ENCODE data around the gene LMO1. TPM values are rescaled to one million over a fixed set of nuclear protein-coding genes. Genes with fewer than 3 reads are reported as not detected.

LMO1 gene
- total and polyA plus RNA-seq, 4 donors: not detected

DNA sequence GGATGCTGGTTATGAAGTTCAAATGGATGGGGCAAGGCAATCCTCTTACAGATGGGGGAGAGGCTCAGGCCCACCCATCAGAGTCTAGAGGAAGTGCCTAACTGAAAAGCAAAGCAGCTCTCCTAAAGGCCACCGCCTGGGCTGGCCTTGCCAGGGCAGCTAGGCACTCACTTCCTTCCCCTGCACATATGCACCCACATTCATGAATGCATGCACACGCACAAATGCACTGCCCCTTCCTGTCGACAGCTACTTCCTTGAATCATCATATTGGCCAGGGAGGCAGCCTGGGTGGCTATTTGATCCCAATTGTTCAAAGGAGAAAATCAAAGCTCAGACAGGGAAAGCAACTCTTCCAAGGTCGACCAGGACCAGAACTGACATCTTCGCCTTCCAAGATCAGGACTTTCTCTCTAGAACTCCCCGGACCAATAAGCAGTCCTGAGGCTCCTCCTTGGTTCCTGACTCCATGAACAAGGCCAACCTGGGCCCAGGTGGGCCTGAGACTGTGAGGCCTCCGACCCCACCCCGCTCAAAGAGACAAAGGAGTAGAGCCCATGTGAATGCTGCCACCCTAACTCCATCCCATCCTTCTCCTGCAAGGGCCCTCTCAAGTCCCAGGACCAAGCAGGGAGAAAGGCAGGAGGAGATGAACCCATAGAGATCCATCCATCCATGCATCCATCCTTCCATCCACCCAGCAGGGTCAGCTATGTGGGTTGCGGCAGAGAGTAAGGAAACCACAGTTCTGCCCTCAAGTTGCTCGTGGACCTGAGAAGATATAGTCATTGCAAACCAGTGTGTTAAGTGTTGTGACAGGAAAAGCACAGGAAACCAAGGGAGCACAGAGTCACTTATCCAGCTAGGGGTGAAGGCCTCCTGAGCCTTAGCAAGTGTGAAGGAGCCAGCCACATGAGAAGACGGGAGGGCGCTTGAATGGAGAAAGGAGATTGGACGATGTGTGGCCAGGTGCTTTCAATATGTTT, 35.4 kb upstream of the LMO1 start:
- no peaks in the 10 kb centered on the region for H3K36me3 ChIP-seq (ENCODE audit: control insufficient read depth in 1 of 2, insufficient read depth in 2 of 2, low read length in 1 of 2)
- DNase-seq (peak in 1 of 2 donors; percentile 61), ATAC-seq (ENCODE audit: low FRiP score) (no peak)
- WGBS, 2 donors: 87 to 90% methylated on average over 13 of the region's 13 CpGs
- peaks cover 3% of the 10 kb centered on the region for H3K9me3 ChIP-seq (ENCODE audit: control insufficient read depth, low read length)
- no peaks in the 10 kb centered on the region for H3K4me1 ChIP-seq (ENCODE audit: control insufficient read depth in 1 of 2, insufficient read depth in 2 of 2, low read length in 2 of 2)
- H3K27me3 ChIP-seq (ENCODE audit: control insufficient read depth in 1 of 2, insufficient read depth in 2 of 2, low read length in 1 of 2): no peaks in the 10 kb centered on the region
- H3K4me3 ChIP-seq (ENCODE audit: low read length in 2 of 2): no peak overlapping the region
- no peak overlapping the region for H3K27ac ChIP-seq (ENCODE audit: low read depth in 1 of 2, low read length in 2 of 2)
- intact Hi-C loops (cut with DNase I): no loop called here

DNA sequence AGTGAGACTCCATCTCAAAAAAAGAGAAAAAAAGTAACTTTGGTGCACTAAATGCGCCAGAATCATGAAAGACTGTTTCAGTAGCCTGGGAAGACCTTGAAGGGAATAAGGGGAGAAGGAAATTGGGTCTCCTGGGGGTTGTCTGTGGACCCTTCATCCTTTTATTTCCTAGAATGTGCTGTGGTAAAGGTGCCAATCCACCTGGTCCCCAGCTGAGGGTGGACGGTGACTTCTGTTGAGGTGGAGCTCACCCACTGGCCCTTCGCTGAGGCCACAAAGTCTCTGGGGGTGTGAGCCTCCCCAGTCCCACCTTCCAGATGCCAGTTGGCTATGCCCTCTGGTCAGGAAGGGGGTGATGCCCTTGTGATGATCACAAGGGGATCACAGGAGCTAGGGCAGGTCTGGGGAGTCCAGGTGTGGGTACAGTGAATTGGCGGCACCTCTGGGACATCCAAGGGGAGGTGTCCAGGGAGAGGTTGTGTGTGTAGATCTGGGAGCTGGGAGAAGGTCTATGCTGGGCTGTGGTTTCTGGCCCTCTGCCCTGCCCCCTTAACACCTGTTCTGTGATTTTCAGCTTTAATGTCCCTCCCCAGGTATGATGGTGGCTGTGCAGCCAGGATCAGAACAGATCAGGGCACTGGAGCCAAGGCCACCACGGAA, 34.2 kb upstream of the LMO1 start:
- peak in 1 of 2 donors; percentile 25 for DNase-seq
- no peak for ATAC-seq (ENCODE audit: low FRiP score)
- 92 to 94% methylated on average over 5 of the region's 5 CpGs for WGBS, 2 donors
- Histone ChIP-seq H3K27ac (ENCODE audit: low read depth in 1 of 2, low read length in 2 of 2) (no peak overlapping the region), H3K4me1 (ENCODE audit: control insufficient read depth in 1 of 2, insufficient read depth in 2 of 2, low read length in 2 of 2) (no peaks in the 10 kb centered on the region), H3K9me3 (ENCODE audit: control insufficient read depth, low read length) (peaks cover 3% of the 10 kb centered on the region), H3K36me3 (ENCODE audit: control insufficient read depth in 1 of 2, insufficient read depth in 2 of 2, low read length in 1 of 2) (no peaks in the 10 kb centered on the region), H3K27me3 (ENCODE audit: control insufficient read depth in 1 of 2, insufficient read depth in 2 of 2, low read length in 1 of 2) (no peaks in the 10 kb centered on the region), H3K4me3 (ENCODE audit: low read length in 2 of 2) (no peak overlapping the region)
- intact Hi-C loops (cut with DNase I): no loop called here

- Histone ChIP-seq H3K9me3 (ENCODE audit: control insufficient read depth, low read length) (peaks cover 2% of the 10 kb centered on the region), H3K27ac (ENCODE audit: low read depth in 1 of 2, low read length in 2 of 2) (no peak overlapping the region), H3K36me3 (ENCODE audit: control insufficient read depth in 1 of 2, insufficient read depth in 2 of 2, low read length in 1 of 2) (no peaks in the 10 kb centered on the region), H3K27me3 (ENCODE audit: control insufficient read depth in 1 of 2, insufficient read depth in 2 of 2, low read length in 1 of 2) (no peaks in the 10 kb centered on the region), H3K4me3 (ENCODE audit: low read length in 2 of 2) (no peak overlapping the region), H3K4me1 (ENCODE audit: control insufficient read depth in 1 of 2, insufficient read depth in 2 of 2, low read length in 2 of 2) (no peaks in the 10 kb centered on the region)
- 69 to 84% methylated on average over 5 of the region's 5 CpGs for whole genome bisulfite sequencing, 2 donors
- ATAC-seq (ENCODE audit: low FRiP score) (no peak), DNase-seq (peak in 1 of 2 donors; percentile 60)
- intact Hi-C loops (cut with DNase I): no loop called here
Measured at GRCh38 chr11:8296872-8297271, 33.2 kb upstream of the LMO1 start.

DNA sequence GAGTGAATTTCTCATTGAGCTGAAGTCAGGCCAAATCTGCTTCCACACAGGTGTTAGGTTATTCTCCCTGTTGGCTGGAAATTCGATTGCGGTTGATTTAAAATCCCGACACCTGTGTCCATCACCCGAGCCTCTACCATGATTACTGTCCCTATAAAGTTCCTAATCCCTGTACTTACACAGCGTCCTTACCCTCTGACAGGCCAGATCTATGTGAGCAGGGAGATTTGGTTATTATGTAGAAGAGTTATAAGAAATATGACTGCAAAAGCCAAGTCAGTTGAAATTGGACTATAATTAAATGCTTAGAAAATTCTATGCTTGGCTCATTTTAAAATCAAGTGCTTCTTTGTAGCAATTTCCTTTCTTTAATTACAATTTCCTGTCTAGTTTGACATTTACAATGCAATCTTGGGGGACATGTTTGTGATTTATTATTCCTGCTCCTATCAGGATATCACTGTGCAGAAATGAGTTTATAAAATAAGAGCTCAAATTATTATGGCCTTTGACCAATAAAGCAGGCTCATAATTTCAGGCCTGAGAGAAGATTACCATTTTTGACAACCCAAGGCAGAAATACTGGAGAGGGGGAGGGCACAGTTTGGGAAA, 32.5 kb upstream of the LMO1 start:
- no peaks in the 10 kb centered on the region for H3K9me3 ChIP-seq (ENCODE audit: control insufficient read depth, low read length)
- intact Hi-C loops (cut with DNase I): no loop called here
- no peaks in the 10 kb centered on the region for H3K27me3 ChIP-seq (ENCODE audit: control insufficient read depth in 1 of 2, insufficient read depth in 2 of 2, low read length in 1 of 2)
- H3K4me1 ChIP-seq (ENCODE audit: control insufficient read depth in 1 of 2, insufficient read depth in 2 of 2, low read length in 2 of 2): no peaks in the 10 kb centered on the region
- H3K36me3 ChIP-seq (ENCODE audit: control insufficient read depth in 1 of 2, insufficient read depth in 2 of 2, low read length in 1 of 2): no peaks in the 10 kb centered on the region
- no peak overlapping the region for H3K4me3 ChIP-seq (ENCODE audit: low read length in 2 of 2)
- no peak overlapping the region for H3K27ac ChIP-seq (ENCODE audit: low read depth in 1 of 2, low read length in 2 of 2)
- whole genome bisulfite sequencing, 2 donors: 82 to 84% methylated on average over 5 of the region's 5 CpGs
- ATAC-seq (ENCODE audit: low FRiP score) (no peak), DNase-seq (no peak)

DNA sequence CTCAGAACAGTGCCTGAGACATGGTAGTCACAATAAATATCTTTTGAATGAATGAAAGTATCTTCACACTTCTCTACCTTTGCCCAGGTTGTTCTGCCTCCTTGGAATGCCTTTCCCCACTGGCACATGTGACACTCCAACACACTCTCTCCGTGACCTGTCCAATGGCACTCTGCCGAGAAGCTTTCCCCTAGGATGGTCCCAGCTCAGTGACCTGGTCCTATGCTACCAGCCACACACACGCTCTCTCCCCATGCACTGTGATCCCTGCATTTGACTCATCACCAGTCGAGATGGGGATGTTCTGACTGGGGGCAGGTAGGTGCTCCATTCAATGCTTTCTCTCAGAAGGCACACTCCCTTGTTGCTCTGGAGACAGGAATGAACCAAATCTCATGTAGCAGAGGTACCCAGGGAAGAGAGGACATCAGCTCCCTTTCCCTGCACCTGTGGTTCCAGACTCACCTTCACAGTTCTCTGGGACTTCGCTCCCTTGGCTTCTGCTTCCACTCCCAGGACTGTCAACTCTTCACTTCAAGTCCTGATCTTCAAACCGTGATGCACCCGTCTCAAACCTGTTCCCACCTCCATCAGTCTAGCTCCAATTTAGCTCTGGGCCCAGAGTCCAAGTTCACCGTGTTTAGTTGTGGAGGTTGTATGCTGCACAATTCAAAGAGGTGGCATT, 30.7 kb upstream of the LMO1 start:
- ATAC-seq (ENCODE audit: low FRiP score): no peak
- no peaks in the 10 kb centered on the region for H3K27me3 ChIP-seq (ENCODE audit: control insufficient read depth in 1 of 2, insufficient read depth in 2 of 2, low read length in 1 of 2)
- H3K4me3 ChIP-seq (ENCODE audit: low read length in 2 of 2): no peak overlapping the region
- peak in 1 of 2 donors; percentile 11 for DNase-seq
- H3K4me1 ChIP-seq (ENCODE audit: control insufficient read depth in 1 of 2, insufficient read depth in 2 of 2, low read length in 2 of 2): no peaks in the 10 kb centered on the region
- 84 to 87% methylated on average over 8 of the region's 8 CpGs for WGBS, 2 donors
- no peaks in the 10 kb centered on the region for H3K36me3 ChIP-seq (ENCODE audit: control insufficient read depth in 1 of 2, insufficient read depth in 2 of 2, low read length in 1 of 2)
- intact Hi-C loops (cut with DNase I): no loop called here
- H3K27ac ChIP-seq (ENCODE audit: low read depth in 1 of 2, low read length in 2 of 2): no peak overlapping the region
- H3K9me3 ChIP-seq (ENCODE audit: control insufficient read depth, low read length): no peaks in the 10 kb centered on the region

DNA sequence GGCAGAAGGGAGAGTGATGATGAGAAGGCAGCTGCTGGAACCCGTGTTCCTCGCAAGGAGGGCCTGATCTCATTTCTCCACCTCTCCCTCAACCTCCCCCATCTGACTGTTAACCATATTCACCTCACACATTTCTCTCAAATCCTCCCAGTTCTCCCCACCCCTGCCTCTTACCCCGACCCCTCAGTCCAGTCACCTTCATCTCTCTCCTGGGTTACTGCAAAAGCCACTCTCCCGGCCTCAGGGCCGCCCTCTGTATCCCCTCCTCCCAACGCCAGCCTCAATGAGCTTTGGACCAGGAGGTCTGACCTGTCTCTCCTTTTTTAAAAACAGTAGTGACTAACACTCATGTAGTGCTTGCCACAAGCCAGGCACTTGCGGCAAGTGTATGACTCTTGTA, 29.5 kb upstream of the LMO1 start:
- H3K4me1 ChIP-seq (ENCODE audit: control insufficient read depth in 1 of 2, insufficient read depth in 2 of 2, low read length in 2 of 2): no peaks in the 10 kb centered on the region
- H3K4me3 ChIP-seq (ENCODE audit: low read length in 2 of 2): no peak overlapping the region
- H3K36me3 ChIP-seq (ENCODE audit: control insufficient read depth in 1 of 2, insufficient read depth in 2 of 2, low read length in 1 of 2): no peaks in the 10 kb centered on the region
- ATAC-seq (ENCODE audit: low FRiP score) (no peak), DNase-seq (peak in 1 of 2 donors; percentile 21)
- H3K27ac ChIP-seq (ENCODE audit: low read depth in 1 of 2, low read length in 2 of 2): no peak overlapping the region
- 88 to 92% methylated on average over 6 to 7 of the region's 7 CpGs for WGBS, 2 donors
- no peaks in the 10 kb centered on the region for H3K9me3 ChIP-seq (ENCODE audit: control insufficient read depth, low read length)
- no peaks in the 10 kb centered on the region for H3K27me3 ChIP-seq (ENCODE audit: control insufficient read depth in 1 of 2, insufficient read depth in 2 of 2, low read length in 1 of 2)
- intact Hi-C loops (cut with DNase I): no loop called here

- 92 to 93% methylated on average over 10 of the region's 10 CpGs for WGBS, 2 donors
- H3K27ac ChIP-seq (ENCODE audit: low read depth in 1 of 2, low read length in 2 of 2): no peak overlapping the region
- H3K36me3 ChIP-seq (ENCODE audit: control insufficient read depth in 1 of 2, insufficient read depth in 2 of 2, low read length in 1 of 2): no peaks in the 10 kb centered on the region
- no peaks in the 10 kb centered on the region for H3K9me3 ChIP-seq (ENCODE audit: control insufficient read depth, low read length)
- intact Hi-C loops (cut with DNase I): no loop called here
- H3K27me3 ChIP-seq (ENCODE audit: control insufficient read depth in 1 of 2, insufficient read depth in 2 of 2, low read length in 1 of 2): no peaks in the 10 kb centered on the region
- no peak overlapping the region for H3K4me3 ChIP-seq (ENCODE audit: low read length in 2 of 2)
- ATAC-seq (ENCODE audit: low FRiP score) (no peak), DNase-seq (peak in 1 of 2 donors; percentile 57)
- no peaks in the 10 kb centered on the region for H3K4me1 ChIP-seq (ENCODE audit: control insufficient read depth in 1 of 2, insufficient read depth in 2 of 2, low read length in 2 of 2)
Measured at GRCh38 chr11:8292351-8292750, 28.7 kb upstream of the LMO1 start.
